OCI-LY1 (cell line): ENCODE results near the gene HSD3B2.

ENCODE experiments used
- CTCF ChIP-seq: fragments of 200-600 bp; sonication (generic), shearing (Covaris generic); IDR thresholded peaks from 2 replicates; pipeline ENCODE4 v1.5.1; 2017; ENCODE audit warnings: mild to moderate bottlenecking, antibody characterized with exemption, low read length, moderate library complexity, mixed read lengths
- EZH2 ChIP-seq: fragments of 200-600 bp; sonication (generic), shearing (Covaris generic); IDR thresholded peaks from 2 replicates; pipeline ENCODE4 v1.8.0; 2017; ENCODE audit warnings: borderline replicate concordance, mixed run types, mild to moderate bottlenecking, antibody characterized with exemption, low read length, moderate library complexity, mixed read lengths

- TF ChIP-seq CTCF (no peak), EZH2 (no peak)
These were observed 37.1 kb downstream of the HSD3B2 start for GRCh38 chr1:119452091-119452490.
